ENCODE data around the gene ZNF750. TPM values are rescaled to one million over a fixed set of nuclear protein-coding genes. Genes with fewer than 3 reads are reported as not detected.
A peak's percentile ranks its signal among the peaks of the same experiment; 100 is the strongest.

ZNF750 gene
- total and polyA plus RNA-seq, 2 donors (not counting 3 experiments of a cell fraction or from before 2014, with no cell fraction given): 0.15 to 0.80 TPM

DNA sequence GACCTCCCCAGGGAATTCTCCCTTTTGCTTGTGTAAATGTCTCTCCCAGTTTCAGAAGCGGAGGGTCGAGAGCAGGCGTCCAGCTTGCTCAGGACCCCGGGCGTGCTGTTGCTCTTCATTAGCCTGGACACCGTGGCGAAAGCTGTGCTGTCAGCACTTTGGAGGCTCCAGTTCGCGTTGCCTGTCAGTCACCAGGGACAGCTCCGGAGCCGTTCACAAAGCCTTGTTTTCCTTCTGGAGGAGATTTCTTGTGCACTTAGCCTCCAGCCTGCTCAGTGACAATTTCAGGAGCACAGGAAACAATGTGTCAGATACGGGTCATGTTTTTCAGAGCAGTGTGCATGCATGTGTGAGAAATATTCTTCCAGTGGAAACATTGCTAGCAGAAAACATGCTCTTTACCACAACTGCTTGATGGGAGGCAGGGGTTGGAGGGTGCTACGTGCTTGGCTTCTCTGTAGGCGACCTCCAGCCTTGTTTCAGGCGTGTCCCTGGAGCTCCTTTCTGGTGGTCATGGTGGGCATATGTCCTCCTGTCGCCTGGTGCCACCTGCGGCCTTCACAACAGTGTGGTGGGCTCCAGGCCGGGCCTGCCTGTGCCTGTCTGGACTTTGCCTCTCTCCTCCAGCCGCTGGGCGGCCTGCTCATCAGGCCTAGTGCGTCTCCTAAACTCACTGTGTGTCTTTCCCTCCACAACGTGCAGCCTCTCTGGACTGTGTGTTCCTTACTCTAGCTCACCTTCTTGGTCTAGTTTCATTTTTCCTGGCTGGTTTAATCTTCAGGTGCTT is 29.0 kb downstream of the ZNF750 start:
- Histone ChIP-seq H2AFZ (ENCODE audit: low read depth, low read length) (no peak overlapping the region), H3K4me2 (ENCODE audit: insufficient read depth, low read length) (no peak overlapping the region), H3K79me2 (ENCODE audit: control insufficient read depth, insufficient read depth, low read length) (no peaks in the 10 kb centered on the region), H3K4me3 (replicated peaks in 1 of 3; ENCODE audit: insufficient read depth in 1 of 3, low read depth in 1 of 3, low read length in 3 of 3) (no peak overlapping the region), H3K36me3 (ENCODE audit: control insufficient read depth in 2 of 2, extremely low read depth in 1 of 2, insufficient read depth in 2 of 2, low read length in 2 of 2) (peaks cover 0 to 4% of the 10 kb centered on the region in 2 experiments), H3K9me1 (replicated peaks; ENCODE audit: control insufficient read depth, extremely low read depth, insufficient read depth, low read length) (no peaks in the 10 kb centered on the region), H3K27me3 (ENCODE audit: control insufficient read depth in 2 of 2, insufficient read depth in 2 of 2, low read length in 2 of 2) (no peaks in the 10 kb centered on the region), H3K27ac (ENCODE audit: insufficient read depth, low read depth, low read length) (no peak overlapping the region), H4K20me1 (replicated peaks; ENCODE audit: control insufficient read depth, extremely low read depth, insufficient read depth, low read length) (no peaks in the 10 kb centered on the region), H3K9me3 (replicated peaks; ENCODE audit: control insufficient read depth, insufficient read depth, low read length) (no peaks in the 10 kb centered on the region), H3K9ac (replicated peaks; ENCODE audit: extremely low read depth, insufficient read depth, low read length) (no peak overlapping the region), H3K4me1 (ENCODE audit: control insufficient read depth, extremely low read depth, insufficient read depth, low read length) (peaks cover 7% of the 10 kb centered on the region)
- POLR2A ChIA-PET: no interaction called here
- no peak for TF ChIP-seq MYC (IDR thresholded peaks at IDR 0.05; ENCODE audit: low read depth, low read length)
- no peak for TF ChIP-seq GATA2 (IDR thresholded peaks at IDR 0.05; ENCODE audit: insufficient read depth, insufficient read length, low read depth, low read length)
- TF ChIP-seq POLR2AphosphoS5 (IDR thresholded peaks at IDR 0.05; ENCODE audit: insufficient read depth, low read depth, low read length): no peak
- TF ChIP-seq EZH2 (IDR thresholded peaks at IDR 0.05; ENCODE audit: borderline replicate concordance, low read depth, low read length, severe bottlenecking): no peak
- TF ChIP-seq MAX (IDR thresholded peaks at IDR 0.05; ENCODE audit: insufficient read depth, insufficient read length): no peak
- no peak for TF ChIP-seq POLR2A (IDR thresholded peaks at IDR 0.05; ENCODE audit: low read depth, low read length)
- TF ChIP-seq, protein P1, sequence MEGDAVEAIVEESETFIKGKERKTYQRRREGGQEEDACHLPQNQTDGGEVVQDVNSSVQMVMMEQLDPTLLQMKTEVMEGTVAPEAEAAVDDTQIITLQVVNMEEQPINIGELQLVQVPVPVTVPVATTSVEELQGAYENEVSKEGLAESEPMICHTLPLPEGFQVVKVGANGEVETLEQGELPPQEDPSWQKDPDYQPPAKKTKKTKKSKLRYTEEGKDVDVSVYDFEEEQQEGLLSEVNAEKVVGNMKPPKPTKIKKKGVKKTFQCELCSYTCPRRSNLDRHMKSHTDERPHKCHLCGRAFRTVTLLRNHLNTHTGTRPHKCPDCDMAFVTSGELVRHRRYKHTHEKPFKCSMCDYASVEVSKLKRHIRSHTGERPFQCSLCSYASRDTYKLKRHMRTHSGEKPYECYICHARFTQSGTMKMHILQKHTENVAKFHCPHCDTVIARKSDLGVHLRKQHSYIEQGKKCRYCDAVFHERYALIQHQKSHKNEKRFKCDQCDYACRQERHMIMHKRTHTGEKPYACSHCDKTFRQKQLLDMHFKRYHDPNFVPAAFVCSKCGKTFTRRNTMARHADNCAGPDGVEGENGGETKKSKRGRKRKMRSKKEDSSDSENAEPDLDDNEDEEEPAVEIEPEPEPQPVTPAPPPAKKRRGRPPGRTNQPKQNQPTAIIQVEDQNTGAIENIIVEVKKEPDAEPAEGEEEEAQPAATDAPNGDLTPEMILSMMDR (IDR thresholded peaks at IDR 0.05; ENCODE audit: extremely low read depth in 1 of 2, insufficient read depth in 1 of 2, low read depth in 1 of 2, low read length in 2 of 2): no peak
- no peak for TF ChIP-seq FOS (IDR thresholded peaks at IDR 0.05; ENCODE audit: borderline replicate concordance, insufficient read depth, low read length)
- no peak for TF ChIP-seq JUN (IDR thresholded peaks at IDR 0.05; ENCODE audit: borderline replicate concordance, insufficient read depth, insufficient read length, low read depth)
- FAIRE-seq: peak; percentile 79
- dilution Hi-C loops (cut with MboI; ENCODE audit: extremely low pct_ligation_motif_present, low sequenced_read_pairs): no loop called here
- CTCF ChIA-PET: interaction anchor here (1.2 to 1.5 kb wide), 2 partner anchors 18 to 25 kb away, joined by 3 read pairs; no protein-coding TSS in a partner anchor
- peak; percentile 42 for DNase-seq (ENCODE audit: low read depth, low spot score)
- intact Hi-C loops (cut with micrococcal nuclease): no loop called here
- BruUV-seq (replicated peaks): no TSS peak
